Measurements from ENCODE around the gene CDH12.

DNA sequence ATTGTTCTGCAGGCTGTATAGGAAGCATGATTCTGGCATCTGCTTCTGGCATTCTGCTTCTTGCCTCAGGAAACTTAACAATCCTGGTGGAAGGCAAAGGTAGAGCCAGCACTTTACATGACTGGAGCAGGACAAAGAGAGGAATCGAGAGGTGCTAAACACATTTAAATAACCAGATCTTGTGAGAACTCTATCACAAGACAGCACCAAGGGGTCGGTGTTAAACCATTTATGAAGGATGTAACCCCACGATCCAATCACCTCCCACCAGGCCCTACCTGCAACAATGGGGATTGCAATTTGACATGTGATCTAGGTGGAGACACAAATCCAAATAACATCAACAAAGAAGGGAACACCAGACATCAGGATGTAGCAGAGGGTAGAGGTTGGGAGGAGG lies 221.5 kb downstream of the CDH12 start:
- TF ChIP-seq, protein P1, sequence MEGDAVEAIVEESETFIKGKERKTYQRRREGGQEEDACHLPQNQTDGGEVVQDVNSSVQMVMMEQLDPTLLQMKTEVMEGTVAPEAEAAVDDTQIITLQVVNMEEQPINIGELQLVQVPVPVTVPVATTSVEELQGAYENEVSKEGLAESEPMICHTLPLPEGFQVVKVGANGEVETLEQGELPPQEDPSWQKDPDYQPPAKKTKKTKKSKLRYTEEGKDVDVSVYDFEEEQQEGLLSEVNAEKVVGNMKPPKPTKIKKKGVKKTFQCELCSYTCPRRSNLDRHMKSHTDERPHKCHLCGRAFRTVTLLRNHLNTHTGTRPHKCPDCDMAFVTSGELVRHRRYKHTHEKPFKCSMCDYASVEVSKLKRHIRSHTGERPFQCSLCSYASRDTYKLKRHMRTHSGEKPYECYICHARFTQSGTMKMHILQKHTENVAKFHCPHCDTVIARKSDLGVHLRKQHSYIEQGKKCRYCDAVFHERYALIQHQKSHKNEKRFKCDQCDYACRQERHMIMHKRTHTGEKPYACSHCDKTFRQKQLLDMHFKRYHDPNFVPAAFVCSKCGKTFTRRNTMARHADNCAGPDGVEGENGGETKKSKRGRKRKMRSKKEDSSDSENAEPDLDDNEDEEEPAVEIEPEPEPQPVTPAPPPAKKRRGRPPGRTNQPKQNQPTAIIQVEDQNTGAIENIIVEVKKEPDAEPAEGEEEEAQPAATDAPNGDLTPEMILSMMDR (IDR thresholded peaks at IDR 0.05), result no peak
- TF ChIP-seq POLR2A (IDR thresholded peaks at IDR 0.05), result no peak

All from thyroid gland (tissue), 4 donors.